Activated CD4-positive, alpha-beta T cell treated with anti-CD3 and anti-CD28 coated beads for 36 hours (primary cell): ENCODE data around the gene SLC47A1. TPM values are rescaled to one million over a fixed set of nuclear protein-coding genes. Genes with fewer than 3 reads are reported as not detected.
"Not testable (repeated sequence)": the region's sequence is repeated elsewhere in the genome, so short reads cannot be mapped to it uniquely, and the experiment has no call there.

Source experiments
- ATAC-seq: fragments of 200-7000 bp; cut with Tn5 transposase; one replicate; pipeline ENCODE4 v1.10.0; 2021; ENCODE audit warnings: mild to moderate bottlenecking, moderate library complexity
- CTCF ChIA-PET: fragments of 350-600 bp; sonication (Branson Sonifier 250); formaldehyde crosslinking; loops from one replicate; lab custom pipeline; 2021; ENCODE audit warnings: antibody characterized with exemption; lab: Charles Lee
- POLR2A ChIA-PET: fragments of 350-600 bp; sonication (Branson Sonifier 250); formaldehyde crosslinking; loops from one replicate; lab custom pipeline; 2021; ENCODE audit warnings: antibody characterized with exemption, inconsistent platforms; lab: Charles Lee
- DNase-seq: peaks from one replicate; pipeline ENCODE4 v3.0.0-alpha.2; 2020
- H3K27ac Mint-ChIP-seq: one replicate; pipeline ENCODE4 v1.8.0; 2021; ENCODE audit warnings: mixed read lengths
- H3K27me3 Mint-ChIP-seq: one replicate; pipeline ENCODE4 v1.8.0; 2021; ENCODE audit warnings: mixed read lengths
- H3K36me3 Mint-ChIP-seq: one replicate; pipeline ENCODE4 v1.8.0; 2021; ENCODE audit warnings: low read depth, mixed read lengths
- H3K4me1 Mint-ChIP-seq: one replicate; pipeline ENCODE4 v1.8.0; 2021; ENCODE audit warnings: mixed read lengths
- H3K4me3 Mint-ChIP-seq: one replicate; pipeline ENCODE4 v1.8.0; 2021; ENCODE audit warnings: mild to moderate bottlenecking, moderate library complexity, mixed read lengths
- H3K9me3 Mint-ChIP-seq: one replicate; pipeline ENCODE4 v1.8.0; 2021; ENCODE audit warnings: low read depth, mixed read lengths
- intact Hi-C, 2 experiments: fragments of 100-400 bp; cut with DNase I in 1 of 2; cut with micrococcal nuclease in 1 of 2; formaldehyde crosslinking; loops; one replicate each; pipeline versions ENCODE4 v1.14.2 to v1.15.1; 2022 to 2024; cut with DNase I, micrococcal nuclease
- total RNA-seq, 2 experiments: library from RNA; stranded (reverse); gene quantifications; one replicate each; pipeline ENCODE4 v1.2.3, GENCODE V29; 2021

Gene SLC47A1
- total RNA-seq, 2 experiments from 2014 or later, result 0.25 TPM; not detected in 1

DNA sequence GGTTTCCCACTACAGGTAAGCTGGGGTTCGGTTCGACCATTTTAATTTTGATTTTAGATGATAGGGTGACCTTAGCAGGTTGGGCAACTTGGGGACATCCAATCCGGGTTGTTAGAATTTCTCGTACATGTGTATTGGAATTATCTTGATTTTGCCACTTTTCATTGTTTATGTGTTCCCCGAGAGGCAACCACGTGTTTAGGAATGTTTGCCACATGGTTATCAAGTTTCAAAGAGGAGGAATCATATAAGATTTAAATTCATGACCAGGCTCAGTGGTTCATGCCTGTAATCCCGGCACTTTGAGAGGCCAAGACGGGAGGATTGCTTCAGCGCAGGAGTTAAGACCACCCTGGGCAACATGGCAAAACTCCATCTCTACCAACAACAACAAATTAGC, 10.0 kb upstream of the SLC47A1 start:
- no peaks in the 10 kb centered on the region for H3K36me3 Mint-ChIP-seq
- peaks cover 18% of the 10 kb centered on the region for H3K27me3 Mint-ChIP-seq
- ChIA-PET POLR2A (no interaction called here), CTCF (no interaction called here)
- no peak for DNase-seq
- H3K27ac Mint-ChIP-seq, result no peak overlapping the region
- no peaks in the 10 kb centered on the region for H3K9me3 Mint-ChIP-seq
- H3K4me1 Mint-ChIP-seq, result peaks cover 2% of the 10 kb centered on the region
- H3K4me3 Mint-ChIP-seq, result no peak overlapping the region
- intact Hi-C loops, result no loop called here
- no peak for ATAC-seq

DNA sequence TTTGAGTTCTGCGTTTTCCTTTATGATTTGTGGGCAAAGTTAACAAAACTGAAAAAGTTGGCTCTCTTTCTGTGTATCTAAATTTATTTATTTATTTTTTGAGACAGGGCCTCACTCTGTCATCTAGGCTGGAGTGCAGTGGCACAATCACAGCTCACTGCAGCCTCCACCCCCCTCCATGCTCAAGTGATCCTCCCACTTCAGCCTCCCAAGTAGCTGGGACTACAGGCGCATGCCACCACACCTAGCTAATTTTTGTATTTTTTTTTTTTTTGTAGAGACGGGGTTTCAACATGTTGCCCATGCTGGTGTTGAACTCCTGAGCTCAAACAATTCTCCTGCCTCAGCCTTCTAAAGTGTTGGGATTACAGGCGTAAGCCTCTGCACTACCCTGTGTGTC, 6.7 kb upstream of the SLC47A1 start:
- H3K9me3 Mint-ChIP-seq, H3K4me3 Mint-ChIP-seq, H3K36me3 Mint-ChIP-seq, ATAC-seq, intact Hi-C loops, POLR2A ChIA-PET, H3K4me1 Mint-ChIP-seq, DNase-seq, H3K27ac Mint-ChIP-seq: not testable (repeated sequence)
- CTCF ChIA-PET, result interaction anchor here (0.7 kb wide), 1 partner anchor 218 kb away, joined by 3 read pairs; no protein-coding TSS in a partner anchor
- H3K27me3 Mint-ChIP-seq, result peaks cover 27% of the 10 kb centered on the region

DNA sequence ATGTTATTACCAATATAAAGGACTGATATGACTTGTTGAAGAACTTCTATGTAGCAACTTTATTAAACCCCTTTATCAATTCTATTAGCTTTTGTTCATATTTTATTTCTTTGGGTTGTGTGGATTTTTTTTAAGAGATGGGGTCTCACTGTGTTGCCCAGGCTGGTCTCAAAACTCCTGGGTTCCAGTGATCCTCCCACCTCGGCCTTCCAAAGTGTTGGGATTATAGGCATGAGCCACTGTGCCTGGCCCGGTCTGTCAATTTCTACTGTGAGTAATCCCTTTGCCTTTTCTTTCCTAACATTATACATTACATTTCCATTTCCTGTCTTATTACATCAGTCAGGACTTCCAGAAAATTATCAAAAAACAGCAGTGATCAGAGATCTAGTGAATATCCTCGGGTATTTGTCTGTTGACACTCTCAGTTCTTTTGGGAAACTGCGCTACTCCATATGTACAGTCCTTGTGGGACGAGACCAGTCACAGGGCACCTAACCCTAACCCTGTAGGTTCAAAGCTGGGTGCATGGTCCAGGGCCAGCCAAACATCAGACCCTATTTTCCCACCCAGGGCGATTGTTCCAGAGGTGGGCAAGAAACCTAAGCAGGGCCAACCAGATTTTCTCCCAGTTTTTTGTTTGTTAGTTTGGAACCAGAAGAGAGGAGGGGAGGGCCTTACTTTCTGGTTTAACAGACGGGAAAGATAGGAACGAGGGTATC, 1.7 kb upstream of the SLC47A1 start:
- intact Hi-C loops, result no loop called here
- Mint-ChIP-seq H3K9me3 (no peaks in the 10 kb centered on the region), H3K27me3 (peaks cover 49% of the 10 kb centered on the region), H3K4me1 (peaks cover 11% of the 10 kb centered on the region), H3K4me3 (no peak overlapping the region), H3K27ac (no peak overlapping the region), H3K36me3 (no peaks in the 10 kb centered on the region)
- ChIA-PET POLR2A (no interaction called here), CTCF (interaction anchor here (0.9 kb wide), 1 partner anchor 19 kb away, joined by 5 read pairs; no protein-coding TSS in a partner anchor)
- ATAC-seq (no peak), DNase-seq (no peak)

DNA sequence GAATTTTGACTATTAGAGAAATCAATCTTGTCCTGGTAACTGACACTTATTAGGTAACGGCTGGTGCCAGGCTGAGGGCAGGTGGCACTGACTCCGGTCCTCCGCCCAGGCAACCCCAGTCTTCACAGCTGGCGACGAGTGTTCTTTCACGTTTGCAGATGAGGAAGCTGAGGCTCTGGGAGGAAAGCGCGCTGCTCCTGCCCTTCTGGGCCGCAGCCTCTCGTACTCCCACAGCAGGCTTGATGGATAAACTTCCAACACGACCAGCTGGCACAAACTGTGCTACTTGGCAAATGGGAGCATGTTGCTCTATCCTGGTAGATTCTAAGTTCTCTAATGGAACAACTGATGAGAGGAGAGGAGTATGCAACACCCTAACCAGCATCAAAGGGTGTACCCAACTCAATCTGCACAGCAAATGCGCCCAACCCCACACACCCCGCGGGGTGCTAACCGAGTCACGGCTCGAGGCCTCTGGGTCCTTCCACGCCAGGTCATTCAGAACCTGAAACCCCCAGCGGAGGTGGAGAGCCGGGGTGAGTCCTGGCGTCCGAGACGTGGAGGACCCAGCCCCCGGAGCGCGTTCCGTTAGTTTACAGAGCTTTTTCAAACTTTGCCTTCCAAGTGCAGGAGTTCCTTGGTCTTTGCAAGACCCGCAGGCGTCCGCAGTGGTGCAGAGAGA, 477 bp upstream of the SLC47A1 start:
- CTCF ChIA-PET, result interaction anchor here (0.8 to 1.5 kb wide), 3 partner anchors 15 to 229 kb away, joined by 3 to 5 read pairs (median 4); no protein-coding TSS in a partner anchor
- POLR2A ChIA-PET, result interaction anchor here (0.6 kb wide), 1 partner anchor 13 kb away, joined by 3 read pairs; no protein-coding TSS in a partner anchor
- Mint-ChIP-seq H3K4me1 (peaks cover 11% of the 10 kb centered on the region), H3K4me3 (peak overlapping the region; percentile 30), H3K27ac (no peak overlapping the region), H3K27me3 (peaks cover 49% of the 10 kb centered on the region), H3K9me3 (no peaks in the 10 kb centered on the region), H3K36me3 (no peaks in the 10 kb centered on the region)
- intact Hi-C loops, result no loop called here
- no peak for ATAC-seq
- DNase-seq, result no peak

DNA sequence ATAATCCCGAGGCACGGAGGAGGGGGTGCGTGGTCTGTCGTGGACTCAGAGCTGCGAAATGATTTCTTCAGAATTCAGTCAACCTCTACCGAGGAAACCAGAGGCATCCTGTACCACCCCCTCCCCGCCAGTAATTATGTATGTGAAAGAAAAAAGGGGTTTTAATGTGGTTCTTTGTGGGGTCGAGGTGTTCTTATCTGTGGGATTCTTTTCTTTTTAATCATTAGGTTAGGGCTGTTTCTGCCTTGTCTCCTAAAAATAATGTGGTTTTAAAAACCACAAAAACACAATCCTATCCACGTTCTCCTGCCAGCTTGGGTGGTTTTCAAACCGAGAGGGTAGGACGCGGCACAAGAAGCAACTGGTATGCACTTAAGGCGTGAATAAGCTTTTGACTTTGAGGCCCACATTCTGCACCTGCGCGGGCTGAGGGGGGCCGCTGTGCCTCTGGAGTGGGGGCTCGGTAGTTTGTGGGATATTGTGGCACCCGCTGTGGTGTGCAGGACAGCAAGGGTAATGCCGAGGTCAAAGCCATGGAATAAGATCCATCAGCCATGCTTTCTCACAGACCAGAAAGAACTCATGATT, 1.0 kb downstream of the SLC47A1 start:
- H3K27me3 Mint-ChIP-seq, result peaks cover 46% of the 10 kb centered on the region
- no peaks in the 10 kb centered on the region for H3K36me3 Mint-ChIP-seq
- H3K27ac Mint-ChIP-seq, result no peak overlapping the region
- H3K9me3 Mint-ChIP-seq, result no peaks in the 10 kb centered on the region
- peak overlapping the region; percentile 51 for H3K4me3 Mint-ChIP-seq
- intact Hi-C loops, result no loop called here
- peak; percentile 68 for ATAC-seq
- H3K4me1 Mint-ChIP-seq, result peaks cover 11% of the 10 kb centered on the region
- peak; percentile 44 for DNase-seq
- ChIA-PET POLR2A (interaction anchor here (1.1 kb wide), 1 partner anchor 156 kb away, joined by 4 read pairs; the partner anchor contains the start of gene MAPK7), CTCF (interaction anchor here (1.0 to 1.7 kb wide), 5 partner anchors 35 to 232 kb away, joined by 3 to 8 read pairs (median 4); no protein-coding TSS in a partner anchor)

DNA sequence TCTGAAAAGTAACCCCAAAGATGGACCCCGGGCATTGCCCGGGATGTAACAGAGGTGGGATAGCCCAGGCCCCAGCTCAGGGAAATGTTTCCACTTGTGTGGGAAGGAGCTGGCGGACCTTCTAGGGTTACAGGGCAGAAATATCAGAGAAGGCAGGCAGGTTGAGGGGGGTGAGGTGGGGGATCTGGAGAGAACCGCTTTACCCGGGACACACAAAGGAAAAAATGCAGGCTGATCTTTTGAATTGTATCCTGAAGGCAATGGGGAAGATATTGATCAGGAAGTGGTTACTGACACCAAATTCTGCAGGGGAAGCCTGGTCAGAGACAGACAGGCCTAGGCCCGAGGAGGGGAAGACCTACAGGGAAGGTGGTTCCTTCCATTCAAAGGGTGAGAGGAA, 3.5 kb downstream of the SLC47A1 start:
- Mint-ChIP-seq H3K36me3 (no peaks in the 10 kb centered on the region), H3K4me3 (no peak overlapping the region), H3K27ac (no peak overlapping the region), H3K9me3 (no peaks in the 10 kb centered on the region), H3K4me1 (peaks cover 11% of the 10 kb centered on the region), H3K27me3 (peaks cover 40% of the 10 kb centered on the region)
- POLR2A ChIA-PET, result no interaction called here
- ATAC-seq (no peak), DNase-seq (no peak)
- CTCF ChIA-PET, result no interaction called here
- intact Hi-C loops, result no loop called here

DNA sequence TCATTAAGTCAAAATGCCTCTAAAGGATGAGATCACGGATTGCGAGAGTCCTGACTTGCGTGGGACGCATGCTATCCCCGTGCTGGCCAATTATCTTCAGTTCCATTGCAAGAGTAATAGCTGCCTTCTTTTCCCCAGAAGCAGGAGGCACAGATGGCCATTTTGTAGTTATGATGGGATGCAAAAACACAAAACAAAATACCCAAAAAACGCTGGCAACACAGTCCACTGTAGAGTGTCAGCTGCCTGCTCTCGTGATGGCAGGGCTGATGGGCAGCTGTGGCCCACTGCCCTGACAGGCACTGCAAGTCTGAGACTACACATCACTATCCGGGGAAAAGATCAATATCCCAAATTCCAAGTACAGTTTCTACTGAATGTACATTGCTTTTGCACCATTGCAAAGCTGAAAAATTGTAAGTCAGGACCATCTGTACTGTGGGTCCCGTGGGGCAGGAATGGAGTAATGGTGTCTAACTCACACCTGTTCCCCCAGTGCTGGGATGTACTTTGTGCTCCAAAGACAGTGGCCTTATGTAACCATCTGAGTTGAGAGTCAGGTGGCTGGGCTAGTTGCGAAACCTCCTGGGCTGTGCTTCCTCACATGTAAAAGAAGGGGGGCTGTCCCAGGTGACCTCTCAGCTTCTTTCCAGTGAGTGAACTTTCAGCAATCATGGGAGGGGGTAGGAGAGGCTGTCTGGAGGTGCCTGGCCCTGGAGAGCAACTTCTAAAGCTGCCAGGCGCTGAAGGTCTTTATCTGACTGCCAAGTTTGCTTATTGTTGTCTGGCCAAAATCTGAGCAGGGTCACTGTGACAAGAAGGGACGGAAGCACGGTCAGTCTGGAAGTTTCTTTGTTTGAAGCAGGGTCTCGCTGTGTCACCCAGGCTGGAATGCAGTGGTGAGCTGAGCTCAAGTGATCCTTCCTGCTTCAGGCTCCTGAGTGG, 4.7 kb downstream of the SLC47A1 start:
- intact Hi-C loops, result no loop called here
- Mint-ChIP-seq H3K4me1 (peaks cover 8% of the 10 kb centered on the region), H3K9me3 (no peaks in the 10 kb centered on the region), H3K36me3 (no peaks in the 10 kb centered on the region), H3K4me3 (no peak overlapping the region), H3K27me3 (peaks cover 28% of the 10 kb centered on the region), H3K27ac (no peak overlapping the region)
- POLR2A ChIA-PET, result no interaction called here
- ATAC-seq (no peak), DNase-seq (no peak)
- CTCF ChIA-PET, result interaction anchor here (0.7 to 0.8 kb wide), 2 partner anchors 11 to 109 kb away, joined by 3 to 4 read pairs; no protein-coding TSS in a partner anchor

DNA sequence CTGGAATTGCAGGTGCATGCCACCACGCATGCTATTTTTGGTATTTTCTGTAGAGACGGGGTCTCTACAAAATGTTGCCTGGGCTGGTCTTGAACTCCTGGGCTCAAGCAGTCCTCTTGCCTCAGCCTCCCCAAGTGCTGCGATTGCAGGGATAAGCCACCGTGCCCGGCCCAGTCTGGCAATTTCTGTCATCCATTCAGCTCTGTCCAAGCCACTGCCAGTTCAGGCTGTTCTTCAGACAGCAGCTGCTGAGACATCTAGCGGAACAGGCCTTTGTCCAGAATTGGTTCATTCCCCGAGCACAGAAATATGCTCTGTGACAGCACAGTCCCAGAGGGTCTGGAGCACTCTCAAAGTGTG, 5.4 kb downstream of the SLC47A1 start:
- CTCF ChIA-PET, result interaction anchor here (0.8 kb wide), 1 partner anchor 109 kb away, joined by 3 read pairs; no protein-coding TSS in a partner anchor
- no peaks in the 10 kb centered on the region for H3K9me3 Mint-ChIP-seq
- POLR2A ChIA-PET, result no interaction called here
- no peak overlapping the region for H3K27ac Mint-ChIP-seq
- no peak for DNase-seq
- H3K27me3 Mint-ChIP-seq, result peaks cover 27% of the 10 kb centered on the region
- H3K4me3 Mint-ChIP-seq, result no peak overlapping the region
- intact Hi-C loops, result no loop called here
- H3K4me1 Mint-ChIP-seq, result peaks cover 7% of the 10 kb centered on the region
- no peak for ATAC-seq
- H3K36me3 Mint-ChIP-seq, result no peaks in the 10 kb centered on the region

DNA sequence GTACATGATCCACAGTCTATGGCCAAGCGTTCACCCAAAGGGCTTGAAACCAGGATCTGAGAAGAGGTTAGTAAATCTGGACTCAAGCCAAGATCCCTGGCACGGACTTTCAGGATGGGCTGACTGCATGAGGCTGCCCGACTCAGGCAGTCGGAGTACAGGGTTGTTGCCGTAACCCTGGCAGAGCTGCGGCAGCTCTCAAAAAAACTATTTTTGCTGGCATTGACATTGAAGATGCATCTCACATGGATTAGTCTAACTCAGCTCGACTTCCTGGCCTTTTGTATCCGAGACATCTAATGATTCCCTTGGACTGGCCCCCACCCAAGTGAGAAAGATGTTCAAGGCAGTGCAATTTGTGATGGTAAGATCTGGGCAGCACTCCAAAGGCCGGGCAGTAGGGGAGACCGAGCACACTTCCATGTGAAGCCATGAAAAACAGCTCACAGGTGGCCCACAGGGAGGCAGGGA, 6.2 kb downstream of the SLC47A1 start:
- Mint-ChIP-seq H3K4me3 (no peak overlapping the region), H3K4me1 (peaks cover under 1% of the 10 kb centered on the region), H3K27me3 (peaks cover 20% of the 10 kb centered on the region), H3K9me3 (no peaks in the 10 kb centered on the region), H3K27ac (no peak overlapping the region), H3K36me3 (no peaks in the 10 kb centered on the region)
- ATAC-seq (no peak), DNase-seq (no peak)
- ChIA-PET CTCF (no interaction called here), POLR2A (interaction anchor here (0.6 kb wide), 1 partner anchor 75 kb away, joined by 3 read pairs; no protein-coding TSS in a partner anchor)
- intact Hi-C loops, result no loop called here

DNA sequence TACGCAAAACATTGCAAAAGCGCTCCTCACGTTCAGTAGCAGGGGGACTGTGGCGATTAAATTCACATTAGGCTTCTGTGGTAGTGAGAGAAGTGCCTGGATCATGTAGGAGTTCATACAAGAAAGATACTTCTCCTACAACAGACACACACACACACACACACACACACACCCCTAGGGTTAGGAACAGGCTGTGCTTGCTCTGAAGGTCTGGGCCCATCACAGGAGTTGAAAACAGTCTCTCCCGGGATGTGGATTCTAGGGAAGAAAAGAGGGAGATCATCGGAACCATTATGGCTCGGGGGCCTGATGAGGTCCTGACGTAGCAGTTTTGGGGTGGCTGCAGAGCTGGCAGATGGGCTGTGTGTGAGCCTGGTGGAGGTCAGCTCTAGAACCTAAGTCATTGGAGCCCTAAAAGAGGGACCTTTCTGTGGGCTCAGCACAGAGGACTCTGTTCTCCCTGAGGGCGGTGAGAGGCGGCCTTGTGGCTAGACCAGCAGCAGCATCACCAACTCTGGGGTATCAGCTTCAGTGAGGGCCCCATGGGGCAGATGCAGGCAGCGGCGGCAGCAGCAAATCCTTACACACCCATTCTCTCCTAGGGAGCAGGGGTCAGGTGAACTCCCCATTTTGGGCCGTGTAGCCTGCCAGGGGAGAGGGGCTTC, 7.2 kb downstream of the SLC47A1 start:
- Mint-ChIP-seq H3K36me3 (no peaks in the 10 kb centered on the region), H3K9me3 (no peaks in the 10 kb centered on the region), H3K27ac (no peak overlapping the region), H3K4me3 (no peak overlapping the region), H3K4me1 (no peaks in the 10 kb centered on the region), H3K27me3 (peaks cover 16% of the 10 kb centered on the region)
- DNase-seq (no peak), ATAC-seq (no peak)
- intact Hi-C loops, result no loop called here
- POLR2A ChIA-PET, result no interaction called here
- CTCF ChIA-PET, result interaction anchor here (0.7 kb wide), 1 partner anchor 1475 kb away, joined by 4 read pairs; no protein-coding TSS in a partner anchor
